WTC11 (cell line): ENCODE data around the gene SRSF3.

ENCODE experiments used
- ATF1 ChIP-seq: sonication (generic); formaldehyde crosslinking; IDR thresholded peaks from 2 replicates; pipeline ENCODE4 v1.8.1; 2023; ENCODE audit warnings: mild to moderate bottlenecking, moderate library complexity, missing genetic modification reagents
- CREB1 ChIP-seq: sonication (generic); formaldehyde crosslinking; IDR thresholded peaks from 2 replicates; pipeline ENCODE4 v1.8.0; 2023; ENCODE audit warnings: mild to moderate bottlenecking, missing genetic modification reagents
- ETV6 ChIP-seq: sonication (generic); formaldehyde crosslinking; IDR thresholded peaks from 2 replicates; pipeline ENCODE4 v1.8.1; 2022; ENCODE audit warnings: mild to moderate bottlenecking, missing genetic modification reagents
- JUN ChIP-seq: sonication (generic); formaldehyde crosslinking; IDR thresholded peaks from 2 replicates; pipeline ENCODE4 v1.8.0; 2023; ENCODE audit warnings: mild to moderate bottlenecking, missing genetic modification reagents
- ZNF121 ChIP-seq: sonication (generic); formaldehyde crosslinking; IDR thresholded peaks from 2 replicates; pipeline ENCODE4 v1.8.0; 2023; ENCODE audit warnings: missing genetic modification reagents
- ZNF138 ChIP-seq: sonication (generic); formaldehyde crosslinking; conservative IDR thresholded peaks from 2 replicates; pipeline ENCODE4 v1.8.1; 2022; ENCODE audit warnings: mild to moderate bottlenecking, moderate library complexity, missing genetic modification reagents
- TF ChIP-seq, protein P1 (sequence below): fragments of 200-600 bp; IDR thresholded peaks from 2 replicates; pipeline ENCODE4 v1.8.0; 2022; ENCODE audit warnings: antibody characterized with exemption
- TF ChIP-seq, protein P2 (sequence below): sonication (generic); formaldehyde crosslinking; IDR thresholded peaks from 2 replicates; pipeline ENCODE4 v1.8.0; 2022; ENCODE audit warnings: mild to moderate bottlenecking, missing genetic modification reagents

DNA sequence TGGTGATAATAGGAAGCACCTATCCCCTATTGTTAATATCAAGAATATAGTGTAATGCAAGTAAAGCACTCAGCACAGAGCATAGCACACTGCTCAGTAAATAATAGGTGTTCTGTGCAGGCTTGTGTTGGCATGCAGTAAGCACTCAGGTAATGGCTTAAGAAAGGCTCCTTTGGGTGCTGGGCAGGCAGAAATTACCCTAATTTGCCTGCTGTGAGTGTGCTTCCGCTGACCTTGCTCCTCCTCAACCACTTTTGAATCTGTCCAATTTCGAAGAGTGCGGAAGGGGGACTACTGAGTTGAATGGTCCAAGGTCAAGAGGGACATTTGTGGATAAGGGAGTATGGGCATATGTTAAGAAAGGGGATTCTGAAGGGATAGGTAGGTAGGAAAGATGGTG is 15.4 kb downstream of the SRSF3 start:
- TF ChIP-seq, protein P1, sequence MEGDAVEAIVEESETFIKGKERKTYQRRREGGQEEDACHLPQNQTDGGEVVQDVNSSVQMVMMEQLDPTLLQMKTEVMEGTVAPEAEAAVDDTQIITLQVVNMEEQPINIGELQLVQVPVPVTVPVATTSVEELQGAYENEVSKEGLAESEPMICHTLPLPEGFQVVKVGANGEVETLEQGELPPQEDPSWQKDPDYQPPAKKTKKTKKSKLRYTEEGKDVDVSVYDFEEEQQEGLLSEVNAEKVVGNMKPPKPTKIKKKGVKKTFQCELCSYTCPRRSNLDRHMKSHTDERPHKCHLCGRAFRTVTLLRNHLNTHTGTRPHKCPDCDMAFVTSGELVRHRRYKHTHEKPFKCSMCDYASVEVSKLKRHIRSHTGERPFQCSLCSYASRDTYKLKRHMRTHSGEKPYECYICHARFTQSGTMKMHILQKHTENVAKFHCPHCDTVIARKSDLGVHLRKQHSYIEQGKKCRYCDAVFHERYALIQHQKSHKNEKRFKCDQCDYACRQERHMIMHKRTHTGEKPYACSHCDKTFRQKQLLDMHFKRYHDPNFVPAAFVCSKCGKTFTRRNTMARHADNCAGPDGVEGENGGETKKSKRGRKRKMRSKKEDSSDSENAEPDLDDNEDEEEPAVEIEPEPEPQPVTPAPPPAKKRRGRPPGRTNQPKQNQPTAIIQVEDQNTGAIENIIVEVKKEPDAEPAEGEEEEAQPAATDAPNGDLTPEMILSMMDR, result no peak
- TF ChIP-seq ATF1 (CRISPR knock-in tag) (no peak), ZNF121 (CRISPR knock-in tag) (no peak), JUN (no peak), CREB1 (CRISPR knock-in tag) (no peak), ZNF138 (CRISPR knock-in tag) (no peak), ETV6 (CRISPR knock-in tag) (no peak)
- TF ChIP-seq, protein P2, sequence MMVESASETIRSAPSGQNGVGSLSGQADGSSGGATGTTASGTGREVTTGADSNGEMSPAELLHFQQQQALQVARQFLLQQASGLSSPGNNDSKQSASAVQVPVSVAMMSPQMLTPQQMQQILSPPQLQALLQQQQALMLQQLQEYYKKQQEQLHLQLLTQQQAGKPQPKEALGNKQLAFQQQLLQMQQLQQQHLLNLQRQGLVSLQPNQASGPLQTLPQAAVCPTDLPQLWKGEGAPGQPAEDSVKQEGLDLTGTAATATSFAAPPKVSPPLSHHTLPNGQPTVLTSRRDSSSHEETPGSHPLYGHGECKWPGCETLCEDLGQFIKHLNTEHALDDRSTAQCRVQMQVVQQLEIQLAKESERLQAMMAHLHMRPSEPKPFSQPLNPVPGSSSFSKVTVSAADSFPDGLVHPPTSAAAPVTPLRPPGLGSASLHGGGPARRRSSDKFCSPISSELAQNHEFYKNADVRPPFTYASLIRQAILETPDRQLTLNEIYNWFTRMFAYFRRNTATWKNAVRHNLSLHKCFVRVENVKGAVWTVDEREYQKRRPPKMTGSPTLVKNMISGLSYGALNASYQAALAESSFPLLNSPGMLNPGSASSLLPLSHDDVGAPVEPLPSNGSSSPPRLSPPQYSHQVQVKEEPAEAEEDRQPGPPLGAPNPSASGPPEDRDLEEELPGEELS, result no peak
